ENCODE results near the gene NAALADL2.
A peak's percentile ranks its signal among the peaks of the same experiment; 100 is the strongest.
"Not testable (repeated sequence)": the region's sequence is repeated elsewhere in the genome, so short reads cannot be mapped to it uniquely, and the experiment has no call there.

NAALADL2 gene

DNA sequence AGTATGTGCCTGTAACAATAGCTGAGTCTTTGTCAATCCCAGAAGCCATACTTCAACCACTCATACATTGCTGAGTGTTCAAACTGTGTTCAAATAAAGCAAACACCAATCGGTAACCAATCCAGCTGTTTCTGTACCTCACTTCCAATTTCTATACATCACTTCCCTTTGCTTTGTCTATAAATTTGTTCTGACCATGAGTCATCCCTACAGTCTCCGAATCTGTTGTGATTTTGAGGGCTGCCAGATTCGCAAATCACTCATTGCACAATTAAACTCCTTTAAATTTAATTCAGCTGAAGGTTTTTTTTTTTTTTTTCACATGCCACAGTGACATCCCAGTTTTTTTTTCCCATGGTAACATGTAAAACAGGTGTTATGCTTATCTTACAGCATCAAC is 870.3 kb downstream of the NAALADL2 start:
- DNase-seq, result no peak

DNA sequence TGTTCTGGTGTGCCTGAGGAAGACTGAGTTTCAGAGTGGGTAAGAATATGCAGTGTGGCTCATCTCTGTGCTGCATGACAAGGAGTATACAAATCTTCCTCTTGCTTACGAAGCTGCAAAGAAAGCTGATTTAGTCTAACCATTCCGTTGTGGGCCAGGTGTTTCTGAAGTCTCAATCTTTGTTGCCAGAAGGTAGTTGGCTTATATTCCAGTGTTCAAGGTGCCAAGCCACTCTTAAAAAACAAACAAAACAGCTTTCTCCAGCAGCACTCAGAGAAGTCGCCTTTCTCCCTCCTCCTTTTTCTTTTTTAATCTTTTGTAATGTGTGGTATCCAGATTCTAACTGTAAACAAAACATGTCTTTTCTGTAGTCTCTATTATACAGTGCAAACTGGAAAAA is 872.4 kb downstream of the NAALADL2 start:
- no peak for DNase-seq

DNA sequence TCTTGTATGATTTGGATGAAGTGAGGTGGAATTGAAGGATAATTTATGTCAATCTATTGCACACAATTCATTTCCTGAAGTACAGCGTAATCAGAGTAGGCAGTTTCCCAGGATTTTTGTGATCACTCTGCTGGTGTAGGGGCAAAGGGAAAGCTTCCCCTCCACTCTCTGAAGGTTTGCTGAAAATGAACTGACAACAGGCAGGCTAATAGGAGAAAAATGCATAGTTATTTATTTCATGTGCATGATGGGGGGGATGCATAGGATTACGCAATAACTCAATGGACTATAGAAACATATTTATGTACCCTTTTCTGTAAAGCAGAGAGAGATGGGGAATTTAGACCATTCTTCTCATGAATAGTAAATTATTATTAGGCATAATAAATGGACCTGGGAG is 872.9 kb downstream of the NAALADL2 start:
- no peak for DNase-seq

DNA sequence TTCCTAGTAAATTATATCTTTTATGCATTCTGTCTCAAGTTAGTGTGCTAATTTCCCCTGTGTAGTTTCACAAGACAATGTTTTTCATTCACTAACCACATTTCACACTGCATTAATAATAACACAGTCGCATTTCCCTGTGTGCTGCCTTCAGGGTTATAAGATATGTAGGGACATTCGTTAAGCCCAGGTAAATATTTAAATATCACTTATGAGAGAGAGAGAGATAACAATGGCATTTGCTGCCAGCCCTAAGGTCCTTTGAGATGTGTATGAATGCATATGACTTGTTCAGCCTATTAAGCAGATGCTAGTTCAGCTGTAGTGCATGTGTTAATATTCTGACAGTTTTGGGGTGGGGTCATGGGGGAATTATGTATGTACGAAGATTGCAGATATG is 876.7 kb downstream of the NAALADL2 start:
- no peak for DNase-seq

DNA sequence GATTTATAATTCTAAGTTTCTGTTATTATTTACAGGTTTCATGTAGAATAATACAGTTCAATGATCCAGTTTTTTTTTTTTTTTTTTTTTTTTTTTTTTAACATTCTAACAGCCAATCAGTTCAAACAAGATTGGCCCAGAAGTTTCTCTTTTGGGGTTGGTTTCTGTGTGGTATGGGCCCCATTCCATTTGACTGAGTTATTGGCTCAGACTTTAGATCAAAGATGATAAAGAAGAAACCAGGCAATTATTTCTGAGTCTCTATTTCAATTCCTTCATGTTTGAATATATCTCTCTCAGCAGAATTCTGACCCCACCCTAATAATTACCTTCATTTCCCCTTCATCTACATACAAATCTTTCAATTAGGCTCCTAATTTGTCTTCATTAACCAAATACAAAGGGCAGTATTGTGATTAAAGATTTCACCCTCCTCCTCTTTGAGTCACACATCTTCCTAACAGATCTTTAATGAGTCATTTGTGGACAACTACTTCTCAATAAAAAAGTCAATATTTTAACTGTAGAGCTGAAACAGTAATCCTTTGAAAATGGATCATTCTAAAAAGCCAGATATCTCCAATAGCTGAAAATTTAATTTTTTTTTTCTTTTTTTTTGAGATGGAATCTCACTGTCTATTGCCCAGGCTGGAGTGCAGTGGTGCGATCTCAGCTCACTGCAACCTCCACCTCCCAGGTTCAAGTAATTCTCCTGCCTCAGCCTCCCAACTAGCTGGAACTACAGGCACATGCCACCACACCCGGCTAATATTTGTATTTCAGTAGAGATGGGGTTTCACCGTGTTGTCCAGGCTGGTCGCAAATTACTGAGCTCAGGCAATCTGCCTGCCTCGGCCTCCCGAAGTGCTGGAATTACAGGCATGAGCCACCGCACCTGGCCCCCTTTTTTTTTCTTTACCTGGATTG is 878.8 kb downstream of the NAALADL2 start:
- DNase-seq, result no peak

GRCh38 chr3:175741951-175742350 is 882.8 kb downstream of the NAALADL2 start:
- DNase-seq, result no peak

DNA sequence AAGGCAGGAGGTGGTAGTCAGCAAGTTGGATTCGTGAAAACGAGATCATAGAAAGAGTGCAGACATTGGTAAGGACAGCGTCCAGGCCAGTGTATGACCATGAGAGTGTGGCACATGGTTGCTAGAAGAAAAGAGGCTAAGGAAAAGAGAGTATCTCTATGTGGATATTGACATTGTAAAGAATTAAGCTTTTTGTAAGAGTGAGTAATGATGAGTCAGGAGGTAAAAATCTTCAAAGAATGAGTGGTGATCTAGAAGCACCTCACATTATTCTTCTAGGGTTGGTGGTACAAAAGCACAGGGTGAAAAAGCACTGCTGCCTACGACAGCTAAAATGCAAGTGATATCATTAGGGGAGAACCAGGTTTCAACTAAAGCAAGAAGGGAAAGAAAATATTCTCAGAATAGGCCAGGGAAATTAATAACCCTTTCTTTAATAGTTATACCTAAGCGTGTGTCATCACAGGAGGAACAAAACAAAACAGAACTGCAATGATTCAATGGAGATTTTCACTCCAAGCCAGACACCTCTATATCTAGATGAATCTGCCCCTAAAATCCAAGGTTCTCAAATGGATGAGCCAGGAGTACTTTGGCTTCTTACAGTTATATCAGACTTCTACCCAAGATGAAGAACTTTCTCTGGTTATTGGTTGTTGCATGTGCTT is 884.7 kb downstream of the NAALADL2 start:
- DNase-seq, result peak in 1 of 2 experiments; percentile 41

GRCh38 chr3:175746308-175746707 is 887.2 kb downstream of the NAALADL2 start:
- no peak for DNase-seq

GRCh38 chr3:175748087-175748730 is 889.1 kb downstream of the NAALADL2 start:
- DNase-seq, result no peak

- DNase-seq, result no peak
Measured at GRCh38 chr3:175749981-175750380, 890.8 kb downstream of the NAALADL2 start.

- no peak for DNase-seq
Measured at GRCh38 chr3:175751089-175751488, 892.0 kb downstream of the NAALADL2 start.

DNA sequence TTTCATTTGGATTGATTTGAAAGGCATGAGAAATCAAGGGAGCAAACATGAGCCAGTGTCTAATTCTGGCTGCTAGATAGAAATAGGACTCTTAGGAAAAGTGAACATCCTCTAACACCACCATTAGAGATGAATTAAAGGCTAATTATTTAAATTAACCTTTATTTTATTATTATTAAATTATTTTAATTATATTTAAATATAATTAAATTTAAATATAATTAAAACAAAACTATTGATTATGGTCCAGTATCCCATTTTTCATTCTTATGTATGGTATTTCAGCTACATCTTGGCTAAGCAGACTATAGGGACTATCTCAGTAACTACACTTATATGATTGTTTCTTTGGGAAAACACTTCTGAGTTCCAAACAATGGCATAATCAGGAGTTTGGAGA is 904.8 kb downstream of the NAALADL2 start:
- DNase-seq, result no peak

DNA sequence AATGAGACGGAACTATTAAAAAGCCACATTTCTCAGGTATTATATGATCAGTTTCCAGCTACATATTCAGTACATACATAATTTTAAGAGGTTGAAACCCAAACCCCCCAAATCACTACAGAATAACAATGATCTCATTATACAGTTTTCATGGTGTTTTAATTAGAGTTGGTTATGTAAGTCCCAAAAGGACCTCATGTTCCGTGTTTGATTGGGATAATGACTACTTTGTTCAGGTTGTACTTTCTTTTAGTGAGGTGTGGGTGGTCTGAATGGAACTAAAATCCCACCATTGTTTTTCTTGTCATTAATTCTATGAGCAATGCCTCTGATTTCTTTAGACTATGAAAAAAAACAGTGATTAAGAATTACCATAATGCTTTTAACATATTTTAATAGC is 905.6 kb downstream of the NAALADL2 start:
- DNase-seq, result no peak

DNA sequence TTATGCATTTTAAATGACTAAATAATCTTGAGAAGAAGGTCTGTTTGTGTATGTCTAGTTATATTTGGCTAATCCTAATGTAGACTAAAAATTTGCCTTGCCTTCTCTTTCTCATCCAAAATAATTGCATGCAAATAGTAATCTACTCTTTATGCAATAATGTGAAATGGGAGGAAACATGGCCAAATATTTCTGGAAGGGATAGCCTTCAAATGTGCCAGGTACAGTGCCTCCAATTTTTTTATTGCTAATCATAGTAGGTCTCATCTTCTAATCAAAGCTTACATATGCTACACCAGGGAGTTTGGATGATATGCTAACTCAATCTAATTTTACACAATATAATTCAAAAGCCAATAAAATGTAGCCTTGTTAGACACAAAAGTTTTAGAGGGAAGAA is 911.3 kb downstream of the NAALADL2 start:
- DNase-seq, result no peak

GRCh38 chr3:175777495-175777894 is 918.4 kb downstream of the NAALADL2 start:
- DNase-seq, result no peak

DNA sequence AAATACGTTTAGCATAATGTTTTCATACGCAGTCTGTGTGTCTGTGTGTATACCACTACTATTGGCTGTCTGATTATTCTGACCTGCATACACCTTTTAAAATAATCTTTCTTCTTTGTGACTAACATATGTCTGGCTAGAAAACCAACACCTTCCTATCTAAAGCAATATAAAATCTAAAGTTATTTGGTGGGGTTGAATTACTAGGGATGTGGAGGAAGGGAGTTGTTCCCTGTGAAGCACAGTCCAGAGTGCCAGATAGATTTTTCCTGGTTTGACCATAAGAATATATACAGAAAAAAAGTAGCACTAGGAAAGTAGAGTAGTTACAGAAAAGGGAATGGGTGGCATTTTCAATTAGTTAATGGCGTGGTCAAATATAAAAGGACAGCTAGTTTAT is 918.8 kb downstream of the NAALADL2 start:
- no peak for DNase-seq

GRCh38 chr3:175778994-175779393 is 919.9 kb downstream of the NAALADL2 start:
- no peak for DNase-seq

GRCh38 chr3:175787109-175787508 is 928.0 kb downstream of the NAALADL2 start:
- not testable (repeated sequence) for DNase-seq

- DNase-seq, result no peak
Measured at GRCh38 chr3:175792245-175792644, 933.1 kb downstream of the NAALADL2 start.

DNA sequence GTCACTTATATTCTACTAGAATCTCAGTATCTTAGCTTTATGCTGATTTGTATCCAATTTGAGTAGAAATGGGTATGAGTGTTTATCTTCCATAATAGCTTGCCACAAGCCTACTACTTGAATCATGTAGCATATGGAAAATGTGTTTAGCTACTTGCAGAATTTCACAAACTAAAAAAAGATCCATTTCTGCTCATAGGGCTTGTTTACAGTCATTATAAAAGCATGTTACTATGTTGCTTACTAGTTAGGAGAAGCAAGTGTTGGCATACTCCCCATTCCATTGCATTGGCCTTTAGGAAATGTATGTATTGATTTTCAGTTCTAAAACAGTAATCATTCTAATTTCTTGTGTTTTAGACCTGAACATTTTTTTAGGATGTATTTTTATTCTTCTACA is 939.2 kb downstream of the NAALADL2 start:
- DNase-seq, result no peak

- DNase-seq, result no peak
Measured at GRCh38 chr3:175805825-175806224, 946.7 kb downstream of the NAALADL2 start.

DNA sequence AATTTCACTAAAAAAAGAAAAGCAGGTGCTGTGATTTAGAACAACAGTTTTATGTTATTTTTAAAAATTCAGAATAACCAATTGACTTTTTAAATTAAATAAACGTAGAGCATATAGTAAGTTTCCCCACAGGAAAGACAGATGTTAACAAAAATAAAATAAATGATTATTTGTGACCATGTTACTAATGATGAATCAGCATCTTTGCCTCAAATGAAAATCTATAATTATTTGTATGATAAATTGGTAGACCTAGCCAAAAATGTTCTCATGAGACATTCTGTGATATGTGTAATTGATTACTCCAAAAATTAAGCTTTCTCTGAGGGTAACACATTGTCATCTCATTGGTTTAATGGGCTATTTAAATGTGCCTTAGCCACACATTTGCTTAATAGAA is 948.0 kb downstream of the NAALADL2 start:
- no peak for DNase-seq

- no peak for DNase-seq
Measured at GRCh38 chr3:175818811-175819464, 959.8 kb downstream of the NAALADL2 start.

Measured in SW 1271 (cell line).